Measurements from ENCODE around the gene DEF6.

The DEF6 gene

GRCh38 chr6:35366204-35366596, 68.6 kb downstream of the DEF6 start:
- peaks cover 72% of the 10 kb centered on the region for H3K4me1 Mint-ChIP-seq
- no peaks in the 10 kb centered on the region for H3K36me3 Mint-ChIP-seq
- H3K9me3 Mint-ChIP-seq = no peaks in the 10 kb centered on the region
- DNase-seq (ENCODE audit: low spot score in 2 of 2) = no peak
- no peak for ATAC-seq
- no peak overlapping the region for H3K4me3 Mint-ChIP-seq
- H3K27ac Mint-ChIP-seq = peak overlapping the region; percentile 8

GRCh38 chr6:35367646-35368037, 70.0 kb downstream of the DEF6 start:
- Mint-ChIP-seq H3K27ac (peak overlapping the region; percentile 11), H3K36me3 (no peaks in the 10 kb centered on the region), H3K9me3 (no peaks in the 10 kb centered on the region), H3K4me1 (peaks cover 67% of the 10 kb centered on the region), H3K4me3 (no peak overlapping the region)
- ATAC-seq (no peak), DNase-seq (ENCODE audit: low spot score in 2 of 2) (no peak)

GRCh38 chr6:35368038-35368887, 70.6 kb downstream of the DEF6 start:
- ATAC-seq (peak; percentile 69), DNase-seq (ENCODE audit: low spot score in 2 of 2) (no peak)
- Mint-ChIP-seq H3K4me3 (peak overlapping the region; percentile 57), H3K9me3 (no peaks in the 10 kb centered on the region), H3K27ac (peak overlapping the region; percentile 89), H3K4me1 (peaks cover 61% of the 10 kb centered on the region), H3K36me3 (no peaks in the 10 kb centered on the region)

- Mint-ChIP-seq H3K36me3 (no peaks in the 10 kb centered on the region), H3K27ac (peak overlapping the region; percentile 89), H3K9me3 (no peaks in the 10 kb centered on the region), H3K4me3 (peak overlapping the region; percentile 57), H3K4me1 (peaks cover 57% of the 10 kb centered on the region)
- DNase-seq (ENCODE audit: low spot score in 2 of 2) (peak in 1 of 2 donors; percentile 68), ATAC-seq (peak; percentile 85)
These were observed 72.6 kb downstream of the DEF6 start for GRCh38 chr6:35370124-35370741.

- no peaks in the 10 kb centered on the region for H3K36me3 Mint-ChIP-seq
- ATAC-seq (no peak), DNase-seq (ENCODE audit: low spot score in 2 of 2) (no peak)
- H3K4me3 Mint-ChIP-seq = peak overlapping the region; percentile 57
- no peaks in the 10 kb centered on the region for H3K9me3 Mint-ChIP-seq
- H3K27ac Mint-ChIP-seq = peak overlapping the region; percentile 89
- peaks cover 53% of the 10 kb centered on the region for H3K4me1 Mint-ChIP-seq
These were observed 73.3 kb downstream of the DEF6 start for GRCh38 chr6:35370785-35371493.

Measured in stimulated activated effector memory CD8-positive, alpha-beta T cell treated with anti-CD3 and anti-CD28 coated beads, Interleukin-12 subunit alpha, Interleukin-12 subunit beta, amount 100 ng/mL, for 72 hours (primary cell).